Measurements from ENCODE around the gene MTG2.

DNA sequence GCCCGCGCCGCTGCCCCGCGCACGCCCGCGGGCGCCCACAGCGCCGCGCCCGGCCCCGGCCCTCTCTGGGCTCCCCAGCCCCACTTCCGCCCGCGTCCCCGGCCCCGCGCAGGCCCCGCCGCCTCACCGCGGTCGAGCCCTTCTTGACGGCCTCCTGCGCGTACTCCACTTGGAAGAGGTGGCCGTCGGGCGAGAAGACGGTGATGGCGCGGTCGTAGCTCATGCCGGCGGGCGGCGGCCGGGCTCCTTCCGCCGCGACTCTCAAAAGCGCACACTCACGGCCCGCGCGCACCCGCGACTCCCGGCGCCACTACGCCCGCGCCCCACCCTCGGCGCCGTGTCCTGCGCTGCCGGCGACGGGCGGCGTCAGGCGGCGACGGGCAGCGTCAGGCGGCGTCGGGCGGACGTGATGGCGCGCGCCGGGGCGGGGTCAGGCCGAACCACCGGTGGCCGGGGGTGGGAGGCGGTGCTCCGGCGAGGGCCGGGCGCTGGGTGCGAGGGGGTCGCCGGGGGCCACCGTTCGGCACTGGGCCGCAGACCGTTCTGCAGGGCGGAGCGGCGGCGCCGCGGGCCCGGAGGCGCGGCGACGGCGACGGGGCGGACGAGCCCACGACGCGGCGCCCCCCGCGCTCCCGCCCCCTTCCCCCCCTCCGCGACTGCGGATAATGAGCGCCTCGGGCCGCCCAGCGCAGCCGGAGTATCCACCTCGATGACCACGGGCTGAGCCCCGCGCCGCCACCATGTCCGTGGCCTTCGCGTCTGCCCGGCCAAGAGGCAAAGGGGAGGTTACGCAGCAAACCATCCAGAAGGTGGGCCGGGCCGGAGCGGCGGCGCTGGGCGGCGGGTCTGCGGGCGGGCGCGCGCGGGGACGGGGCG is 39.5 kb upstream of the MTG2 start, which contains the start of the genes PSMA7 and SS18L1:
- TF ChIP-seq JUND (IDR thresholded peaks at IDR 0.05) (no peak), GABPA (IDR thresholded peaks at IDR 0.05 in 1 of 2, conservative IDR thresholded peaks at IDR 0.05 in 1 of 2) (no peak), SP1 (IDR thresholded peaks at IDR 0.05) (no peak), YY1 (IDR thresholded peaks at IDR 0.05) (peak; percentile 75), FOXA1 (IDR thresholded peaks at IDR 0.05) (no peak), RAD21 (IDR thresholded peaks at IDR 0.05) (no peak)
- TF ChIP-seq, protein P1, sequence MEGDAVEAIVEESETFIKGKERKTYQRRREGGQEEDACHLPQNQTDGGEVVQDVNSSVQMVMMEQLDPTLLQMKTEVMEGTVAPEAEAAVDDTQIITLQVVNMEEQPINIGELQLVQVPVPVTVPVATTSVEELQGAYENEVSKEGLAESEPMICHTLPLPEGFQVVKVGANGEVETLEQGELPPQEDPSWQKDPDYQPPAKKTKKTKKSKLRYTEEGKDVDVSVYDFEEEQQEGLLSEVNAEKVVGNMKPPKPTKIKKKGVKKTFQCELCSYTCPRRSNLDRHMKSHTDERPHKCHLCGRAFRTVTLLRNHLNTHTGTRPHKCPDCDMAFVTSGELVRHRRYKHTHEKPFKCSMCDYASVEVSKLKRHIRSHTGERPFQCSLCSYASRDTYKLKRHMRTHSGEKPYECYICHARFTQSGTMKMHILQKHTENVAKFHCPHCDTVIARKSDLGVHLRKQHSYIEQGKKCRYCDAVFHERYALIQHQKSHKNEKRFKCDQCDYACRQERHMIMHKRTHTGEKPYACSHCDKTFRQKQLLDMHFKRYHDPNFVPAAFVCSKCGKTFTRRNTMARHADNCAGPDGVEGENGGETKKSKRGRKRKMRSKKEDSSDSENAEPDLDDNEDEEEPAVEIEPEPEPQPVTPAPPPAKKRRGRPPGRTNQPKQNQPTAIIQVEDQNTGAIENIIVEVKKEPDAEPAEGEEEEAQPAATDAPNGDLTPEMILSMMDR (IDR thresholded peaks at IDR 0.05; ENCODE audit: low read depth, low read length, missing input control): no peak
- TF ChIP-seq, protein P2, sequence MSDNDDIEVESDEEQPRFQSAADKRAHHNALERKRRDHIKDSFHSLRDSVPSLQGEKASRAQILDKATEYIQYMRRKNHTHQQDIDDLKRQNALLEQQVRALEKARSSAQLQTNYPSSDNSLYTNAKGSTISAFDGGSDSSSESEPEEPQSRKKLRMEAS (IDR thresholded peaks at IDR 0.05): no peak

Data from liver (tissue), 3 donors.